AG04450 (cell line): ENCODE results near the gene PLPP4. TPM values are rescaled to one million over a fixed set of nuclear protein-coding genes. Genes with fewer than 3 reads are reported as not detected.

Experiments used
- CTCF ChIA-PET: fragments of 300-600, 350-600 bp; formaldehyde crosslinking; extraction: SDS; loops from one replicate; lab custom pipeline; 2022; ENCODE audit warnings: antibody characterized with exemption, inconsistent platforms; lab: Charles Lee
- POLR2A ChIA-PET: fragments of 350-600 bp; formaldehyde crosslinking; extraction: SDS; loops from one replicate; lab custom pipeline; 2021; ENCODE audit warnings: antibody characterized with exemption, inconsistent platforms; lab: Yijun Ruan, JAX
- DNase-seq: peaks from one replicate; pipeline ENCODE4 v3.0.0-alpha.2; 2011; ENCODE audit warnings: low read depth, low spot score
- H3K27ac ChIP-seq: one replicate; pipeline ENCODE4 v1.5.1; 2012; ENCODE audit warnings: low read depth, low read length, control low read depth
- H3K27me3 ChIP-seq: one replicate; pipeline ENCODE4 v1.6.0; 2012; ENCODE audit warnings: low read length; ENCODE audit not compliant: control insufficient read depth, insufficient read depth
- H3K4me3 ChIP-seq: 2 replicates; pipeline ENCODE4 v1.5.1; 2011; ENCODE audit warnings: mild to moderate bottlenecking, low read depth, low read length, control low read depth
- H3K9me3 ChIP-seq: 2 replicates; pipeline ENCODE4 v1.5.1; 2012; ENCODE audit warnings: low read length; ENCODE audit not compliant: control insufficient read depth, insufficient read depth
- CTCF ChIP-seq: IDR thresholded peaks from 2 replicates; pipeline ENCODE4 v1.5.1; 2011; ENCODE audit warnings: low read depth, low read length, control low read depth, inconsistent platforms
- polyA plus RNA-seq: library from polyadenylated mRNA; depleted of rRNA; stranded (reverse); fragments of >200 nt; gene quantifications from 2 replicates; pipeline ENCODE4 v1.2.3, GENCODE V29; 2011

The PLPP4 gene
- polyA plus RNA-seq, 1 experiment: not detected

DNA sequence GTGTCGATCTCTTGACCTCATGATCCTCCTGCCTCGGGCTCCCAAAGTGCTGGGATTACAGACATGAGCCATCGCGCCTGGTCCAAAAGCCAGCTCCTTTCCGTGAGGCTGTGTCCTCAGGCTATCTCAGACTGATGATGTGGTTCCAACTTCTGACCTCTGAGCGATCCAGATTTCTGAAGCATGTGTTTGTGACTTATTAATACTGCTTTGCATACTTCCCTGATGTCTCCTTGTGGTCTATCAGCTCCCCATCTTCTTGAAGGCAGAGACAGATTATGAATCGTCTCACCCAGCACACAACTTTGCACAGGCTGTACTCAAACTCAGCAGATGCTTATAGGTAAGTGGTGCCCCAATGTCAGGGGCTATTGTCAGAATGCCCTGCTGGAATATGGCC, 2.0 kb upstream of the PLPP4 start:
- Histone ChIP-seq H3K9me3 (peaks cover 34% of the 10 kb centered on the region), H3K27me3 (no peaks in the 10 kb centered on the region), H3K27ac (no peak overlapping the region), H3K4me3 (no peak overlapping the region)
- DNase-seq: no peak
- TF ChIP-seq CTCF: no peak
- POLR2A ChIA-PET: no interaction called here
- CTCF ChIA-PET: no interaction called here

DNA sequence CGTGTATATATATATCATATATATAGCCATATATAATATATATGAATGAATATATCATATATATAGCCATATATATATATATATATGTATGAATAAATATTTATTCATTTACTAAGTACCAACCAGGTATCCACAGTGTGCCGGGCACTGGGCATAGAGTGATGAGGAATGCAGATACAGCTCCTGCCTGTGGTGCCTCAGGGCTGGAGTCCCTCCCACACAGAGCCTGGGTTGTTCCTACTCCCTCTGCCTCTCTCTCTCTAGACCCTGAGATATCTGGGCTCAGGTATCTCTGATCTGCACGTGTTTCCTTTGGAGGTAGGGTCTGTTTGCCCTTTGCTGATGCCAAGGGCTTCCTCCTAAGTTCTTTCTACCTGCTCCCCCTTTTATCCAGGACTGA, 1.4 kb upstream of the PLPP4 start:
- no peak for TF ChIP-seq CTCF
- DNase-seq: no peak
- Histone ChIP-seq H3K27me3 (no peaks in the 10 kb centered on the region), H3K27ac (no peak overlapping the region), H3K9me3 (peaks cover 35% of the 10 kb centered on the region), H3K4me3 (no peak overlapping the region)
- POLR2A ChIA-PET: no interaction called here
- CTCF ChIA-PET: no interaction called here

DNA sequence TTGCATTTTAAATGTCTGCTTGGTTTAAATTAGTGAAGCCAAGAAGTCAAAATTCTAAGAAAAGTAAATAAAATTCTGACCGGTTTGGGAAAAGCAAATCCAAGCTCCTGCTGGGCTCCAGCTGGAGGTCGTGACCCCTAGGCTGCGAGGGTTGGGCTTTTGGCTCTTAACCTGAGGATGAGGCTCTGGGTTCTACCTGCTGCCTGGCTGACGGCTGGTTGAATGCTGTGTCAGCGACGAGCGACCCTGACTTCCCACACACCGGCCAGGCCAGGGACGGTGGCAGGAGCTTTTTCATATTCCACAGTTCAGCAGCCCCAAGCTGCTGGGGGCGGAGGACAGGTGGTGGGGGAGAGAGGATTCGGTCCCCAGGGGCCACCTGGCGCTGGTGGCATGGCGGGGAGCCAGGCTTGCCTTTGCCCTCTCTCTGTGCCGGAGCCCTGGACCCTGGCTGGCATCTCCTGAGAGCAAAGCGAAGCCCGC, 843 bp upstream of the PLPP4 start:
- ChIA-PET POLR2A (no interaction called here), CTCF (no interaction called here)
- TF ChIP-seq CTCF: no peak
- no peak for DNase-seq
- H3K27me3 ChIP-seq: no peaks in the 10 kb centered on the region
- no peak overlapping the region for H3K4me3 ChIP-seq
- no peak overlapping the region for H3K27ac ChIP-seq
- peaks cover 38% of the 10 kb centered on the region for H3K9me3 ChIP-seq

GRCh38 chr10:120457431-120458172, 575 bp downstream of the PLPP4 start:
- no peak for DNase-seq
- H3K27me3 ChIP-seq: no peaks in the 10 kb centered on the region
- ChIA-PET CTCF (no interaction called here), POLR2A (no interaction called here)
- TF ChIP-seq CTCF: no peak
- peaks cover 47% of the 10 kb centered on the region for H3K9me3 ChIP-seq
- H3K27ac ChIP-seq: no peak overlapping the region
- H3K4me3 ChIP-seq: no peak overlapping the region

DNA sequence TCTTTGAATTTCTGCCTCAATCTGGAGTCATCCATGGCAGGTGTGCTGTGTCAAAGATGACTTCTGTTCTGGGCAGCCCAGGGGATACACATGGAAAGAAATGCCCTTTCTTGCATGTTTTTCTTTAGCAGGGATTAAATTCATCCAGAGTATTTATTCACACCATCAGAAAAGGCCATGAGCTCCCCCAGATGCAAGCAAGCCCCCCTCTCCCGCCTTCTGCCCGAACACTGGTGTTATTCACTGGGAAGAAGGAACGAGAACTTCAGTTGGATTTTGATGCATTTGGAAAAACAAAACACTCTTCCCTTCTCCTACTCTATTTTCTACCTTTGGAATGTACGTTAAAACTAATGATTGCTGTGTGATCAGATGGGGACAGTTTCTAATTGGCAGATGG, 1.4 kb downstream of the PLPP4 start:
- no peaks in the 10 kb centered on the region for H3K27me3 ChIP-seq
- ChIA-PET POLR2A (no interaction called here), CTCF (no interaction called here)
- peaks cover 49% of the 10 kb centered on the region for H3K9me3 ChIP-seq
- TF ChIP-seq CTCF: no peak
- H3K27ac ChIP-seq: no peak overlapping the region
- no peak for DNase-seq
- H3K4me3 ChIP-seq: no peak overlapping the region
